Endothelial cell (in vitro differentiated cells): ENCODE results near the gene DVL2. TPM values are rescaled to one million over a fixed set of nuclear protein-coding genes. Genes with fewer than 3 reads are reported as not detected.
A peak's percentile ranks its signal among the peaks of the same experiment; 100 is the strongest.

Source experiments
- DNase-seq: peaks from one replicate; pipeline ENCODE4 v3.0.0; 2021; ENCODE audit warnings: low spot score
- H3K27ac Mint-ChIP-seq: one replicate; pipeline ENCODE4 v1.8.0; 2021; ENCODE audit warnings: mixed read lengths, inconsistent platforms; ENCODE audit not compliant: unreplicated experiment
- H3K27me3 Mint-ChIP-seq: one replicate; pipeline ENCODE4 v1.8.0; 2021; ENCODE audit warnings: mild to moderate bottlenecking, moderate library complexity, mixed read lengths, inconsistent platforms; ENCODE audit not compliant: unreplicated experiment
- H3K36me3 Mint-ChIP-seq: one replicate; pipeline ENCODE4 v1.8.0; 2021; ENCODE audit warnings: mild to moderate bottlenecking, low read depth, mixed read lengths, inconsistent platforms; ENCODE audit not compliant: unreplicated experiment
- H3K4me1 Mint-ChIP-seq: one replicate; pipeline ENCODE4 v1.8.0; 2021; ENCODE audit warnings: mild to moderate bottlenecking, mixed read lengths, inconsistent platforms; ENCODE audit not compliant: unreplicated experiment
- H3K4me3 Mint-ChIP-seq: one replicate; pipeline ENCODE4 v1.8.0; 2021; ENCODE audit warnings: mild to moderate bottlenecking, mixed read lengths, inconsistent platforms; ENCODE audit not compliant: unreplicated experiment
- H3K9me3 Mint-ChIP-seq: one replicate; pipeline ENCODE4 v1.8.0; 2021; ENCODE audit warnings: mixed read lengths, inconsistent platforms; ENCODE audit not compliant: unreplicated experiment
- total RNA-seq: library from RNA; stranded (reverse); fragmentation: NEBNext Ultra II Directional; extraction: Animal tissue kit (Norgen Biotek cat#: 25700); gene quantifications from one replicate; pipeline ENCODE4 v1.2.1, GENCODE V29; 2021; ENCODE audit not compliant: unreplicated experiment
- TF ChIP-seq, protein P1 (sequence below): fragments of 200-600 bp; sonication (generic); IDR thresholded peaks from one replicate; pipeline ENCODE4 v1.5.0; 2021; ENCODE audit warnings: antibody characterized with exemption; ENCODE audit not compliant: unreplicated experiment

The DVL2 gene
- total RNA-seq, 1 donor from 2014 or later: 58.2 TPM

DNA sequence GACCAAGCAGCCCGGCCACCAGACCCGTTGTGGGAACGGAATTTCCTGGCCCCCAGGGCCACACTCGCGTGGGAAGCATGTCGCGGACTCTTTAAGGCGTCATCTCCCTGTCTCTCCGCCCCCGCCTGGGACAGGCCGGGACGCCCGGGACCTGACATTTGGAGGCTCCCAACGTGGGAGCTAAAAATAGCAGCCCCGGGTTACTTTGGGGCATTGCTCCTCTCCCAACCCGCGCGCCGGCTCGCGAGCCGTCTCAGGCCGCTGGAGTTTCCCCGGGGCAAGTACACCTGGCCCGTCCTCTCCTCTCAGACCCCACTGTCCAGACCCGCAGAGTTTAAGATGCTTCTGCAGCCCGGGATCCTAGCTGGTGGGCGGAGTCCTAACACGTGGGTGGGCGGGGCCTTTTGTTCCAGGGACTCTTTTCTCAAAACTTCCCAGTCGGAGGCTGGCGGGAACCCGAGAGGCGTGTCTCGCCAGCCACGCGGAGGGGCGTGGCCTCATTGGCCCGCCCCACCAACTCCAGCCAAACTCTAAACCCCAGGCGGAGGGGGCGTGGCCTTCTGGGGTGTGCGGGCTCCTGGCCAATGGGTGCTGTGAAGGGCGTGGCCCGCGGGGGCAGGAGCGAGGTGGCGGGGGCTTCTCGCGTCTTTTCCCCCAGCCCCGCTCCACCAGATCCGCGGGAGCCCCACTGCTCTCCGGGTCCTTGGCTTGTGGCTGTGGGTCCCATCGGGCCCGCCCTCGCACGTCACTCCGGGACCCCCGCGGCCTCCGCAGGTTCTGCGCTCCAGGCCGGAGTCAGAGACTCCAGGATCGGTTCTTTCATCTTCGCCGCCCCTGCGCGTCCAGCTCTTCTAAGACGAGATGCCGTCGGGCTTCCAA, 47.0 kb upstream of the DVL2 start, which contains the start of gene SLC2A4:
TSS of gene SLC2A4 (plus strand) at position 645 of the 879 bp plus-strand sequence. CDS start at position 862, 217 bp downstream.
- H3K27ac Mint-ChIP-seq: no peak within 1 kb of the TSS
- DNase-seq: peak; percentile 95
- H3K9me3 Mint-ChIP-seq: no peaks in the 10 kb centered on the region
- H3K4me1 Mint-ChIP-seq: peaks cover 15% of the 10 kb centered on the region
- H3K36me3 Mint-ChIP-seq: no peaks in the 10 kb centered on the region
- peak within 1 kb of the TSS; percentile 82 for H3K4me3 Mint-ChIP-seq
- TF ChIP-seq, protein P1, sequence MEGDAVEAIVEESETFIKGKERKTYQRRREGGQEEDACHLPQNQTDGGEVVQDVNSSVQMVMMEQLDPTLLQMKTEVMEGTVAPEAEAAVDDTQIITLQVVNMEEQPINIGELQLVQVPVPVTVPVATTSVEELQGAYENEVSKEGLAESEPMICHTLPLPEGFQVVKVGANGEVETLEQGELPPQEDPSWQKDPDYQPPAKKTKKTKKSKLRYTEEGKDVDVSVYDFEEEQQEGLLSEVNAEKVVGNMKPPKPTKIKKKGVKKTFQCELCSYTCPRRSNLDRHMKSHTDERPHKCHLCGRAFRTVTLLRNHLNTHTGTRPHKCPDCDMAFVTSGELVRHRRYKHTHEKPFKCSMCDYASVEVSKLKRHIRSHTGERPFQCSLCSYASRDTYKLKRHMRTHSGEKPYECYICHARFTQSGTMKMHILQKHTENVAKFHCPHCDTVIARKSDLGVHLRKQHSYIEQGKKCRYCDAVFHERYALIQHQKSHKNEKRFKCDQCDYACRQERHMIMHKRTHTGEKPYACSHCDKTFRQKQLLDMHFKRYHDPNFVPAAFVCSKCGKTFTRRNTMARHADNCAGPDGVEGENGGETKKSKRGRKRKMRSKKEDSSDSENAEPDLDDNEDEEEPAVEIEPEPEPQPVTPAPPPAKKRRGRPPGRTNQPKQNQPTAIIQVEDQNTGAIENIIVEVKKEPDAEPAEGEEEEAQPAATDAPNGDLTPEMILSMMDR: no peak
- peaks cover 13% of the 10 kb centered on the region for H3K27me3 Mint-ChIP-seq

DNA sequence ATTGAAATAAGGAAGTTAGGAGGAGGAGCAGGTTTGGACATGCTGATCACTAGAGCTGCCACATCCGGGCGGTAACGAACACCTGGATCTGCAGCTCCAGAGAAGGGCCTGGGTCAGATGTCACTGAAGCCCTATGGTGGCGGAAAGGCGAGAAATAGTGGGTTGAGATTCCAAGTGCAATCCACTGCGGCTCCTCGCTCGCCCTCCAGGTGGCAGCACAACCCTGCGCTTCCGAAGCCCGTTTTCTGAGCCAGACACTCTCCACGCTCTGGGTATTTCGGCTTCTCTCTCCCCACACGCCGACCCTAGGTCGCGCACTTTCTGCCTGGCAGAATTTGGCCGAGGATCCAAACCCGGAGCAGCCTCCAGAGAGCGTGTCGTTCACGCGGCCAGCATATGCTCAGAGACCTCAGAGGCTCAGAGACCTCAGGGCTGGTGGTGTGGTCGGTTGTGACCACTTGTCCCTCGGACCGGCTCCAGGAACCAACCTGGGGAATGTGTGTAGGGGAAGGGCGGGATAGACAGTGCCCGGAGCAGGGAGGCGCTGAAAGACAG, 46.3 kb upstream of the DVL2 start:
- Mint-ChIP-seq H3K27ac (no peak overlapping the region), H3K4me1 (peaks cover 15% of the 10 kb centered on the region)
- TF ChIP-seq, protein P1: peak; percentile 75

DNA sequence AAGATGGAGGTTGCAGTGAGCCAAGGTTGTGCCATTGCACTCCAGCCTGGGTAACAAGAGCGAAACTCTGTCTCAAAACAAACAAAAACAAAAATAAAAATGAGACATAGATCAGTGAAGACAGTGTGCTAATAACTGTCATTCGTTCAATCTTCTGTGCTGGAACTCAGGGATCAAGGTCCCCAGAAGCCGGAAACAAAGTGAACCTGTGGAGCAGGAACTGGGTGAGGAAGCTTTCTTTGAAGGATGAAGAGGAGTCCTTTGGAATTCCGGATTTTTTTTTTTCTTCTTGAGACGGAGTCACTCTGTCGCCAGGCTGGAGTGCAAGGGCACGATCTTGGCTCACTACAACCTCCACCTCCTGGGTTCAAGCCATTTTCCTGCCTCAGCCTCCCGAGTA, 45.1 kb upstream of the DVL2 start:
- H3K27me3 Mint-ChIP-seq: peaks cover 10% of the 10 kb centered on the region
- H3K36me3 Mint-ChIP-seq: no peaks in the 10 kb centered on the region
- H3K27ac Mint-ChIP-seq: no peak overlapping the region
- DNase-seq: no peak
- no peaks in the 10 kb centered on the region for H3K9me3 Mint-ChIP-seq
- TF ChIP-seq, protein P1: no peak
- H3K4me3 Mint-ChIP-seq: no peak overlapping the region
- H3K4me1 Mint-ChIP-seq: peaks cover 15% of the 10 kb centered on the region

More for the DNA sequence above, 46.3 kb upstream of the DVL2 start:
- H3K4me3 Mint-ChIP-seq: peak overlapping the region; percentile 17
- peaks cover 13% of the 10 kb centered on the region for H3K27me3 Mint-ChIP-seq
- no peaks in the 10 kb centered on the region for H3K36me3 Mint-ChIP-seq
- H3K9me3 Mint-ChIP-seq: no peaks in the 10 kb centered on the region
- peak; percentile 82 for DNase-seq

DNA sequence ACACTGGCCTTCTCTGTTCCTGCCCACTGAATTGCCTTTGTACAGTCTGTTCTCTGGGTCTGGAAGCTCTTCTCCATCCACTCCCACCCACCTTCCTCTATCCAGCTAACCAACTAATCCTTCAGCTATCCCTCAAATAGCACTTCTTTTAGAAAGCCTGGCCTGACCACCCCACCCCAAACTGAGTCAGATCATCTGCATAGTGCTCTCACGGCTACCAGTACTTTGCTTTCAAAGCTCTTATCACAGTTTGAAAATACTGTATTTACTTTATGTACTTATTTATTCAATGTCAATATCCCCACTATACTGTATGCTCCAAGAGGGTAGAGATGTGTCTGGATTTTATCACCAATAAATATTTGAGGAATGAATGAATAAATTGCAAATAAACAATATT, 32.5 kb upstream of the DVL2 start:
- TF ChIP-seq, protein P1: no peak
- peaks cover 19% of the 10 kb centered on the region for H3K4me1 Mint-ChIP-seq
- no peak for DNase-seq
- H3K27ac Mint-ChIP-seq: no peak overlapping the region
- no peaks in the 10 kb centered on the region for H3K36me3 Mint-ChIP-seq
- no peak overlapping the region for H3K4me3 Mint-ChIP-seq
- no peaks in the 10 kb centered on the region for H3K9me3 Mint-ChIP-seq
- peaks cover 12% of the 10 kb centered on the region for H3K27me3 Mint-ChIP-seq

DNA sequence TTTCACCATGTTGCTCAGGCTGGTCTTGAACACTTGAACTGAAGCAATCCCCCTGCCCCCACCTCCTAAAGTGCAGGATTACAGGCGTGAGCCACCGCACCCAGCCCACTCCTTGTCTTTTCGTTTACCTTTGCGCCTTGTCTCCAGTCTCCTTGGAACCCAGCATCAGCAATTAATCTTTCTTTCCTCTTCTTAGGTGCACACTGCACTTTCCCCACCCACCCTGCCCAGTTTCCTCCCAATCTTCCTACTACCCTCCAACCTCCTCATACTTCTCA, 29.4 kb upstream of the DVL2 start:
- Mint-ChIP-seq H3K9me3 (no peaks in the 10 kb centered on the region), H3K27ac (peak overlapping the region; percentile 80), H3K27me3 (peaks cover 9% of the 10 kb centered on the region), H3K4me3 (peak overlapping the region; percentile 96), H3K4me1 (peaks cover 20% of the 10 kb centered on the region), H3K36me3 (peaks cover 6% of the 10 kb centered on the region)
- no peak for DNase-seq
- TF ChIP-seq, protein P1: no peak
